PC-9 (cell line): Measurements from ENCODE around the gene HTR2B. TPM values are rescaled to one million over a fixed set of nuclear protein-coding genes. Genes with fewer than 3 reads are reported as not detected.

Source experiments
- BruUV-seq: library from RNA; stranded (reverse); fragments of 400-500 nt; replicated peaks from 2 replicates; lab custom pipeline; 2021; lab: Mats Ljungman, UMichigan
- CTCF ChIA-PET: fragments of 300-600 bp; sonication (Branson Sonifier 250); formaldehyde crosslinking; loops from one replicate; lab custom pipeline; 2022; ENCODE audit warnings: antibody characterized with exemption; lab: Charles Lee
- POLR2A ChIA-PET: fragments of 300-600 bp; sonication (Branson Sonifier 250); formaldehyde crosslinking; loops from one replicate; lab custom pipeline; 2022; ENCODE audit warnings: antibody characterized with exemption; ENCODE audit not compliant: unreplicated experiment; lab: Charles Lee
- DNase-seq, 2 experiments: peaks; one replicate each; pipeline versions ENCODE4 v3.0.0 to v3.0.0-alpha.2; 2015 to 2022; ENCODE audit warnings: mixed read lengths in 1 of 2
- H2AFZ ChIP-seq: fragments of 200-600 bp; sonication (generic); 2 replicates; pipeline ENCODE4 v1.8.1; 2017; ENCODE audit warnings: antibody characterized with exemption
- H3F3A ChIP-seq: fragments of 200-600 bp; sonication (generic); 2 replicates; pipeline ENCODE4 v1.8.1; 2017; ENCODE audit warnings: antibody characterized with exemption, mild to moderate bottlenecking, low read depth; ENCODE audit not compliant: insufficient read depth
- H3K27ac ChIP-seq: fragments of 200-600 bp; sonication (generic); 2 replicates; pipeline ENCODE4 v1.6.1; 2016; ENCODE audit warnings: mixed run types
- H3K27me3 ChIP-seq: fragments of 200-600 bp; sonication (generic); 2 replicates; pipeline ENCODE4 v1.6.1; 2016; ENCODE audit warnings: low read depth, mixed run types; ENCODE audit not compliant: insufficient read depth
- H3K36me3 ChIP-seq: fragments of 200-600 bp; sonication (generic); 2 replicates; pipeline ENCODE4 v1.6.1; 2016; ENCODE audit warnings: low read depth, mixed run types
- H3K4me1 ChIP-seq: fragments of 200-600 bp; sonication (generic); replicated peaks from 2 replicates; pipeline ENCODE4 v1.6.1; 2016; ENCODE audit warnings: mixed run types; ENCODE audit not compliant: insufficient read depth
- H3K4me2 ChIP-seq: fragments of 200-600 bp; sonication (generic); 2 replicates; pipeline ENCODE4 v1.6.1; 2017; ENCODE audit warnings: mixed run types
- H3K4me3 ChIP-seq: fragments of 200-600 bp; sonication (generic); 2 replicates; pipeline ENCODE4 v1.6.1; 2016; ENCODE audit warnings: mixed run types
- H3K79me2 ChIP-seq: fragments of 200-600 bp; sonication (generic); 2 replicates; pipeline ENCODE4 v1.6.1; 2017; ENCODE audit warnings: low read depth, mixed run types
- H3K9me2 ChIP-seq: fragments of 200-600 bp; sonication (generic); 2 replicates; pipeline ENCODE4 v1.8.1; 2017; ENCODE audit warnings: mild to moderate bottlenecking; ENCODE audit not compliant: insufficient read depth
- H3K9me3 ChIP-seq: fragments of 200-600 bp; sonication (generic); 2 replicates; pipeline ENCODE4 v1.8.1; 2016; ENCODE audit warnings: low read depth; ENCODE audit not compliant: insufficient read depth
- H4K20me1 ChIP-seq: fragments of 200-600 bp; sonication (generic); 2 replicates; pipeline ENCODE4 v1.8.1; 2017; ENCODE audit not compliant: insufficient read depth
- EZH2 ChIP-seq: fragments of 200-600 bp; sonication (generic); IDR thresholded peaks from 2 replicates; pipeline ENCODE4 v1.8.0; 2017; ENCODE audit warnings: antibody characterized with exemption, low read depth
- intact Hi-C: fragments of 100-400 bp; cut with micrococcal nuclease; formaldehyde crosslinking; loops from one replicate; pipeline ENCODE4 v1.10.0; 2022; ENCODE audit not compliant: unreplicated experiment
- total RNA-seq: library from RNA; stranded (reverse); gene quantifications from 2 replicates; pipeline ENCODE4 v1.2.3, GENCODE V29; 2021
- TF ChIP-seq, protein P1 (sequence below): fragments of 200-600 bp; sonication (generic); conservative IDR thresholded peaks from 2 replicates; pipeline ENCODE4 v1.6.1; 2017; ENCODE audit warnings: mixed run types, antibody characterized with exemption, mild to moderate bottlenecking, moderate library complexity

HTR2B gene
- total RNA-seq, 1 experiment from 2014 or later: not detected

DNA sequence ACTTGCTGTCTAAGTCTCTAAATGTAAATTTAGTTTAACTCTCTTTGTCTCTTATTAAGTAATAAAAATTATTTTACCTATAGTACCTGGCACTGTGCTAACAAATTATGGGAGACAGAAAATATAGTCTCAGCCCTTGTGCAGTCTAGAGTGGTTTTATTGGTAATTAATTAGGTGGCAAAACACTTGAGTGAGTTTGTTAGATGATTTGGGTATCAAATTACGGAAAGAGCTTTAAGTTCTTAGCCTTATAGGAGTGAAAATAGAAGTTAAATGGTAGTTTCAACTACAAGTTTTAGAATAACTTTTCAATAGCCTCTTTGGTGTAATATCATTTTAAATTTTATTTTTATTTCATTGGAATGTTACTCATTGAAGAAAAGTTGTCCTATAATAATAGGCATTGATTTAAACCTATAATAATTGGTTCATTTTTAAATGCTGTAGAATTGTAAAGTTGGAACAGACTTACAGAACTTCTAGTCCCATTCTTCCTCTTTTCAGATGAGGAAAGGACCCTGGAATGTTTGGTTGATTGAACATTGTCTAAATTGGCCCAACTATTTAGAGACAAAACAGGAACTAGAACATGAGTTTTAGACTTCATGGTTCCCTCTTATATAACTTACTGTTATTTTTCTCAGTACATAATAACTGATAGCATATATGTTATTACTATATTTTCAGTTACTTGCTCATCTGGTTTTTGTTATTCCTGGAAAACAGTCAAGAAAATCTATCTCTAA lies 10.2 kb upstream of the HTR2B start:
- H3K36me3 ChIP-seq: 0 out of 2 replicates have a peak, but pooled peaks cover 5% of the 10 kb centered on the region
- peaks cover 22% of the 10 kb centered on the region for H3K4me1 ChIP-seq
- no peaks in the 10 kb centered on the region; the same call in 1 of the 2 replicates for H3K9me2 ChIP-seq
- ChIA-PET POLR2A (no interaction called here), CTCF (no interaction called here)
- H3K79me2 ChIP-seq: peaks cover 35% of the 10 kb centered on the region
- H3K9me3 ChIP-seq: no peaks in the 10 kb centered on the region
- no TSS peak for BruUV-seq
- H4K20me1 ChIP-seq: no peaks in the 10 kb centered on the region; the same call in none of the 2 replicates
- TF ChIP-seq EZH2: no peak
- TF ChIP-seq, protein P1, sequence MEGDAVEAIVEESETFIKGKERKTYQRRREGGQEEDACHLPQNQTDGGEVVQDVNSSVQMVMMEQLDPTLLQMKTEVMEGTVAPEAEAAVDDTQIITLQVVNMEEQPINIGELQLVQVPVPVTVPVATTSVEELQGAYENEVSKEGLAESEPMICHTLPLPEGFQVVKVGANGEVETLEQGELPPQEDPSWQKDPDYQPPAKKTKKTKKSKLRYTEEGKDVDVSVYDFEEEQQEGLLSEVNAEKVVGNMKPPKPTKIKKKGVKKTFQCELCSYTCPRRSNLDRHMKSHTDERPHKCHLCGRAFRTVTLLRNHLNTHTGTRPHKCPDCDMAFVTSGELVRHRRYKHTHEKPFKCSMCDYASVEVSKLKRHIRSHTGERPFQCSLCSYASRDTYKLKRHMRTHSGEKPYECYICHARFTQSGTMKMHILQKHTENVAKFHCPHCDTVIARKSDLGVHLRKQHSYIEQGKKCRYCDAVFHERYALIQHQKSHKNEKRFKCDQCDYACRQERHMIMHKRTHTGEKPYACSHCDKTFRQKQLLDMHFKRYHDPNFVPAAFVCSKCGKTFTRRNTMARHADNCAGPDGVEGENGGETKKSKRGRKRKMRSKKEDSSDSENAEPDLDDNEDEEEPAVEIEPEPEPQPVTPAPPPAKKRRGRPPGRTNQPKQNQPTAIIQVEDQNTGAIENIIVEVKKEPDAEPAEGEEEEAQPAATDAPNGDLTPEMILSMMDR: no peak
- DNase-seq: no peak
- H3K4me2 ChIP-seq: no peak overlapping the region
- no peak overlapping the region for H3K4me3 ChIP-seq
- H3F3A ChIP-seq: peaks cover 27% of the 10 kb centered on the region; the same call in 1 of the 2 replicates
- no peak overlapping the region for H2AFZ ChIP-seq
- no peaks in the 10 kb centered on the region for H3K27me3 ChIP-seq
- intact Hi-C loops: no loop called here
- H3K27ac ChIP-seq: 0 out of 2 replicates have a peak overlapping the region, but pooled peaks have one; percentile 6

DNA sequence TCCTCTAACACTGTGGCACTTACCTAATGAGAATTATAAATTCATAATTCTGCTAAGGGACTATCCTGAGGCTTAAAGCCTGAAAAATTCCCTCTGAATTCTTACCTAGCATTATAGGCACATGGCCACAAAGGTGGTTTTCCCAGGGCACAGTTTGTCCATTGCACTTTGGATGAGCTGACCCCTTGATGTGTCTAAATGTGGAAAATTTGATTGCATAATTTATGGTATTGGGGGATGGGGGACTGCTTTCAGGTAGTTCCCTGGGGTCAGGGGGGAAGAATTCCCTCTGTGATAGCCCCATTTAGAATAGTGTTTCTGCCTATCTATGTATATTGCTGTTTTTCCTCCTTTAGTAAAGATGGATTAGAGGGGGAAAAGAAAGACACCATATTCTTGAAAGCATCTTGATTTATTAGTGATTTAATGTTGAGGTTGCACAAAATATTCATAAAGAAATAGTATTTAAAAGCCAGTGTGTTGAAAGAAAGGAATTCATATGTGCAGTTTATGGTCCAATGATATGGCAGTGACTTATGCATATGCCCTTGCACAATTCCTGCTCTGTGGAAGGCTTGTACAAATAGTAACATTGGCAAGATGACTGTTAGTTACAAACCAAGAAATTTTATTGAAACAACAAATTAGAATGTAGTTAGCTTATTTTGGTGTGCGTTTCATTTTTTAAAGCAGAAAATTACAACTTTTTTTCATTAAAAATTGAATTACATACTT lies 8.7 kb upstream of the HTR2B start:
- Histone ChIP-seq H4K20me1 (no peaks in the 10 kb centered on the region; the same call in none of the 2 replicates), H3K79me2 (peaks cover 45% of the 10 kb centered on the region), H3K4me2 (no peak overlapping the region), H2AFZ (no peak overlapping the region), H3K27ac (no peak overlapping the region), H3K9me3 (no peaks in the 10 kb centered on the region), H3K36me3 (no peaks in the 10 kb centered on the region), H3K9me2 (no peaks in the 10 kb centered on the region; the same call in 1 of the 2 replicates), H3K4me1 (peaks cover 34% of the 10 kb centered on the region), H3K4me3 (no peak overlapping the region), H3K27me3 (no peaks in the 10 kb centered on the region), H3F3A (peaks cover 30% of the 10 kb centered on the region; the same call in 1 of the 2 replicates)
- no peak for DNase-seq
- CTCF ChIA-PET: no interaction called here
- intact Hi-C loops: no loop called here
- TF ChIP-seq EZH2: no peak
- TF ChIP-seq, protein P1: no peak
- POLR2A ChIA-PET: no interaction called here
- no TSS peak for BruUV-seq

DNA sequence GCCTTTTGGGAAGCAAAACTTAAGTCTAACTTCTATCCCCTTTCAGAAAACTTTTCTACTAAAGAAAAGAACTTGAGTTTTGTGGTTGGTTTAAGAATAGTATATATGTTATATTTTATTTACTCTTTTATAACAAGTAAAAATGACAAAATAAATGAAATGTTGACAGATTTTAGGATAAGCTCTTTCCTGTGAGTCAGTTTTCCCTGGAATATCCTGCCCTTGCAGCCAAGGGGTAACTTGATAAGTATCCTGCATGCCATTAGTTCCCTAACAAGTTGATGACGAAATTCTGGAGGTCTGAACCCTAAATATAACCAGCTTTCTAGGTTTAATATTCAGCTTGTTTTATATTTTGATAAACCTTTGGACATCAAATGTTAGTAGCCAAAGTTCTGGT lies 7.3 kb upstream of the HTR2B start:
- Histone ChIP-seq H3K79me2 (peaks cover 51% of the 10 kb centered on the region), H3K4me3 (no peak overlapping the region)
- CTCF ChIA-PET: no interaction called here

More for the DNA sequence above, 7.3 kb upstream of the HTR2B start:
- no peaks in the 10 kb centered on the region for H3K27me3 ChIP-seq
- H3F3A ChIP-seq: peaks cover 38% of the 10 kb centered on the region; the same call in 1 of the 2 replicates
- TF ChIP-seq, protein P1: no peak
- no peak for TF ChIP-seq EZH2
- no peaks in the 10 kb centered on the region for H3K9me3 ChIP-seq
- no TSS peak for BruUV-seq
- H3K4me1 ChIP-seq: peaks cover 39% of the 10 kb centered on the region
- no peaks in the 10 kb centered on the region; the same call in none of the 2 replicates for H4K20me1 ChIP-seq
- peak overlapping the region; percentile 46; the same call in 1 of the 2 replicates for H3K27ac ChIP-seq
- POLR2A ChIA-PET: interaction anchor here (0.6 kb wide), 1 partner anchor 94 kb away, joined by 4 read pairs; no protein-coding TSS in a partner anchor
- H3K9me2 ChIP-seq: no peaks in the 10 kb centered on the region; the same call in 1 of the 2 replicates
- H2AFZ ChIP-seq: no peak overlapping the region
- peaks cover 6% of the 10 kb centered on the region; the same call in 1 of the 2 replicates for H3K36me3 ChIP-seq
- intact Hi-C loops: no loop called here
- peak overlapping the region; percentile 22; the same call in 1 of the 2 replicates for H3K4me2 ChIP-seq
- no peak for DNase-seq
